A673 (cell line): ENCODE measurements around the gene ANO2. TPM values are rescaled to one million over a fixed set of nuclear protein-coding genes. Genes with fewer than 3 reads are reported as not detected.

ENCODE experiments used
- BruUV-seq: library from RNA; stranded (reverse); fragments of 400-500 nt; replicated peaks from 2 replicates; lab custom pipeline; 2021; lab: Mats Ljungman, UMichigan
- CTCF ChIA-PET: fragments of 300-600 bp; sonication (Branson Sonifier 250); formaldehyde crosslinking; loops from one replicate; lab custom pipeline; 2022; ENCODE audit warnings: antibody characterized with exemption; lab: Charles Lee
- POLR2A ChIA-PET: fragments of 300-600 bp; sonication (Branson Sonifier 250); formaldehyde crosslinking; loops from one replicate; lab custom pipeline; 2022; ENCODE audit warnings: antibody characterized with exemption; ENCODE audit not compliant: low non-redundant PET; lab: Charles Lee
- DNase-seq: peaks from one replicate; pipeline ENCODE4 v3.0.0-alpha.2; 2015; ENCODE audit warnings: low spot score
- H3K27ac ChIP-seq: fragments of 200-600 bp; sonication (generic); 2 replicates; pipeline ENCODE4 v1.5.1; 2016; ENCODE audit warnings: mixed run types, low read depth, mild to moderate bottlenecking, mixed read lengths, antibody characterized with exemption, low read length; ENCODE audit not compliant: poor library complexity, severe bottlenecking
- H3K27me3 ChIP-seq: fragments of 200-600 bp; sonication (generic); replicated peaks from 2 replicates; pipeline ENCODE4 v1.6.1; 2017; ENCODE audit warnings: mixed run types, low read depth, mild to moderate bottlenecking, mixed read lengths, antibody characterized with exemption, low read length; ENCODE audit not compliant: insufficient read depth, poor library complexity
- H3K36me3 ChIP-seq: fragments of 200-600 bp; sonication (generic); 2 replicates; pipeline ENCODE4 v1.6.1; 2016; ENCODE audit warnings: mixed run types, mild to moderate bottlenecking, mixed read lengths, antibody characterized with exemption, low read length; ENCODE audit not compliant: insufficient read depth, poor library complexity, severe bottlenecking
- H3K4me1 ChIP-seq: fragments of 200-600 bp; sonication (generic); 2 replicates; pipeline ENCODE4 v1.6.1; 2017; ENCODE audit warnings: mixed run types, mild to moderate bottlenecking, mixed read lengths, antibody characterized with exemption, low read length; ENCODE audit not compliant: insufficient read depth, poor library complexity, severe bottlenecking
- H3K4me3 ChIP-seq: fragments of 200-600 bp; sonication (generic); 2 replicates; pipeline ENCODE4 v1.5.1; 2016; ENCODE audit warnings: low read depth, mixed run types, mild to moderate bottlenecking, mixed read lengths, low read length; ENCODE audit not compliant: poor library complexity, severe bottlenecking
- H3K9me3 ChIP-seq: fragments of 200-600 bp; sonication (generic); 2 replicates; pipeline ENCODE4 v1.6.1; 2016; ENCODE audit warnings: mixed run types, low read depth, mild to moderate bottlenecking, mixed read lengths, antibody characterized with exemption, low read length; ENCODE audit not compliant: poor library complexity, severe bottlenecking
- CTCF ChIP-seq: fragments of 300-800, 200-600 bp; sonication (generic); conservative IDR thresholded peaks from 2 replicates; pipeline ENCODE4 v1.5.1; 2017; ENCODE audit warnings: low read depth, mild to moderate bottlenecking, antibody characterized with exemption, low read length, moderate library complexity, mixed read lengths
- EZH2 ChIP-seq: fragments of 200-600 bp; sonication (generic); IDR thresholded peaks from 2 replicates; pipeline ENCODE4 v1.6.1; 2017; ENCODE audit warnings: borderline replicate concordance, low read depth, mild to moderate bottlenecking, mixed read lengths, antibody characterized with exemption, low read length; ENCODE audit not compliant: poor library complexity, severe bottlenecking
- intact Hi-C: fragments of 100-400 bp; cut with micrococcal nuclease; formaldehyde crosslinking; loops from one replicate; pipeline ENCODE4 v1.10.0; 2022; ENCODE audit not compliant: unreplicated experiment
- total RNA-seq: library from RNA; stranded (reverse); gene quantifications from 2 replicates; pipeline ENCODE4 v1.2.3, GENCODE V29; 2021

The ANO2 gene
- total RNA-seq, 1 experiment from 2014 or later, result not detected

- Histone ChIP-seq H3K27ac (no peak overlapping the region), H3K27me3 (peaks cover 46% of the 10 kb centered on the region), H3K36me3 (no peaks in the 10 kb centered on the region), H3K4me1 (no peaks in the 10 kb centered on the region), H3K9me3 (no peaks in the 10 kb centered on the region), H3K4me3 (no peak overlapping the region)
- intact Hi-C loops, result no loop called here
- POLR2A ChIA-PET, result no interaction called here
- no TSS peak for BruUV-seq
- no peak for DNase-seq
- TF ChIP-seq EZH2 (no peak), CTCF (no peak)
- CTCF ChIA-PET, result no interaction called here
These were observed 127.8 kb downstream of the ANO2 start for GRCh38 chr12:5817246-5817645.

GRCh38 chr12:5809586-5809985, 135.5 kb downstream of the ANO2 start:
- H3K9me3 ChIP-seq, result no peaks in the 10 kb centered on the region
- TF ChIP-seq EZH2 (no peak), CTCF (no peak)
- H3K27me3 ChIP-seq, result peaks cover 83% of the 10 kb centered on the region
- H3K4me1 ChIP-seq, result no peaks in the 10 kb centered on the region
- H3K36me3 ChIP-seq, result no peaks in the 10 kb centered on the region
- ChIA-PET CTCF (no interaction called here), POLR2A (no interaction called here)
- no TSS peak for BruUV-seq
- DNase-seq, result no peak
- no peak overlapping the region for H3K27ac ChIP-seq
- no peak overlapping the region for H3K4me3 ChIP-seq
- intact Hi-C loops, result no loop called here

GRCh38 chr12:5808981-5809380, 136.1 kb downstream of the ANO2 start:
- Histone ChIP-seq H3K9me3 (no peaks in the 10 kb centered on the region), H3K27ac (no peak overlapping the region), H3K4me1 (no peaks in the 10 kb centered on the region), H3K4me3 (no peak overlapping the region), H3K36me3 (no peaks in the 10 kb centered on the region), H3K27me3 (peaks cover 83% of the 10 kb centered on the region)
- ChIA-PET POLR2A (no interaction called here), CTCF (no interaction called here)
- DNase-seq, result no peak
- intact Hi-C loops, result no loop called here
- TF ChIP-seq EZH2 (no peak), CTCF (no peak)
- no TSS peak for BruUV-seq
